ENCODE results near the gene GLRA1.
"Not testable (repeated sequence)": the region's sequence is repeated elsewhere in the genome, so short reads cannot be mapped to it uniquely, and the experiment has no call there.

GLRA1 gene

GRCh38 chr5:151885138-151885908 lies 39.3 kb downstream of the GLRA1 start:
- DNase-seq (ENCODE audit: low read depth in 2 of 2): no peak

- no peak for DNase-seq (ENCODE audit: low read depth in 2 of 2)
Observed at GRCh38 chr5:151881621-151882225, 42.9 kb downstream of the GLRA1 start.

DNA sequence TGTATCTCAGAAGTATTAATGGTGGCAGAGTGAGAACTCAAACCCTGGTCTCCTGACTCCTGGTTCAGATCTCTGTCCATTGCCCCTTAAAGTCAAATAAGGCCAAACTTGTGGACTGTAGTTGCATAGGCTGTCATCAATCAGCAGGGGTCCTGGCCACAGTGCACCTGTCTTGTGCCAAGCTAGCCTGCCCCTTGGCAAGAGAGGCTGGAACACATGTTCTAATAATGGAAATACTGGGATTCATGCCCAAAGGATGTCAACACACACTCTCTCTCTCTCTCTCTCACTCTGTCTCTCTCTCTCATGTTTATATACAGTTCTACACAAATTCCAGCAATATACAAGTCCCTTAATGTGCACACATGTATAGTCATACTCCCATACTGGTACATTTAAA lies 44.3 kb downstream of the GLRA1 start:
- no peak for DNase-seq (ENCODE audit: low read depth in 2 of 2)

GRCh38 chr5:151873701-151874100 lies 51.0 kb downstream of the GLRA1 start:
- no peak for DNase-seq (ENCODE audit: low read depth in 2 of 2)

DNA sequence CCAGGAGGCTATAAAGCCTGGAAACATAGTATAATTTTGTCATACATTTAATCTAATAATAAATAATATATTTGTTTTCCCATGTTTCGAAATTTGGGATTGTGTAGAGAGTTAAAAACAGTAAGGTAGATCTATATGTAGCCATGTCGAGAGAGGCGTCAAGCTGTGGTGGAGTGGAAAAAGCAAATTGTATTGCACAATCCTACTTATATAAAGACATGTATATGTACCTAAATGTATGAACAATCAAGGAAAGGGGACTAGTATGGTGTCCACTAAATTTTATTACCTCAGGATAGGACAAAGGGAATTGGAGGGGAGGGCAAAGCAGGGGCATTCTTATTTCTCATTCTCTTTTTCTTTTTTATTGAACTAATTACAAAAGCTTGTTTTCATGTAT lies 52.0 kb downstream of the GLRA1 start:
- DNase-seq (ENCODE audit: low read depth in 2 of 2): no peak

DNA sequence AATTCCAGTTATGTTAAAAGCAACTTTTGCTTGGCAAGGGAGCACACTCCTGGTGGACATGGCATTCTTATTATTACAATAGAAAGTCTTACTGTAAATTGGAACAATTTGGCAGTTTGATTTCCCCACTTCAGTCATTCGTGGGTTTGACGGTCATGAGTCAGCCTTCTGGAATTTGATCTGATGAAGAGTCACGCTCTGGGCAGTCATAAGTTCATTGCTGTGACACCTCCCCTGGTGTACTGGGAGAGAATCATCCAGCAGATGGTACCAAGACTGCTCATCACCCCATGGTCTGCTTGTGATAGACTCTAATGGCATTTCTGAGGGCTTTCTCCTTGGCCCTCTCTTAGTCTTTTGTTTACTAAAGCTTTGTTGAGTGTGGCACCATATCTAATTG lies 53.8 kb downstream of the GLRA1 start:
- no peak for DNase-seq (ENCODE audit: low read depth in 2 of 2)

- DNase-seq (ENCODE audit: low read depth in 2 of 2): no peak
Observed at GRCh38 chr5:151870271-151870670, 54.4 kb downstream of the GLRA1 start.

- DNase-seq (ENCODE audit: low read depth in 2 of 2): no peak
Observed at GRCh38 chr5:151869843-151870242, 54.8 kb downstream of the GLRA1 start.

GRCh38 chr5:151868451-151868850 lies 56.2 kb downstream of the GLRA1 start:
- no peak for DNase-seq (ENCODE audit: low read depth in 2 of 2)

- DNase-seq (ENCODE audit: low read depth in 2 of 2): no peak
Observed at GRCh38 chr5:151864061-151864748, 60.4 kb downstream of the GLRA1 start.

DNA sequence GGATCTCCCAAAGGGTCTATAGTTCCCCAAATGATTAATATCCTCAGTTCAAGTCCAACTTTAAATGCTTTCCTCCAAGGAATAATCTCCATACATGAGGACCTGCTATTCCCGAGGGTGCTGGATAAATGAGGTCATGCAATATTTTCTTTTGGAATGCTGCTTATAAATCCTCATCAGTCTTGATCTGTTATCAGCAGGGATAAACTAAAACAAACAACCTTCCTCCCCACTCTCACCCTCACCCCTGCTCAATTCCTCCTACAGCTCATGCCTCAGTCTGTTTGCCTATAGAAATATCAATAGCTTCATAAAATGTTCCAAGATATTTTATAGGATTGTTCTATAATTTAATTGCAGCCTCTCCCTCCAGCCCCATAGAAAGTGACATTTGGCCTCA lies 61.1 kb downstream of the GLRA1 start:
- DNase-seq (ENCODE audit: low read depth in 2 of 2): no peak

DNA sequence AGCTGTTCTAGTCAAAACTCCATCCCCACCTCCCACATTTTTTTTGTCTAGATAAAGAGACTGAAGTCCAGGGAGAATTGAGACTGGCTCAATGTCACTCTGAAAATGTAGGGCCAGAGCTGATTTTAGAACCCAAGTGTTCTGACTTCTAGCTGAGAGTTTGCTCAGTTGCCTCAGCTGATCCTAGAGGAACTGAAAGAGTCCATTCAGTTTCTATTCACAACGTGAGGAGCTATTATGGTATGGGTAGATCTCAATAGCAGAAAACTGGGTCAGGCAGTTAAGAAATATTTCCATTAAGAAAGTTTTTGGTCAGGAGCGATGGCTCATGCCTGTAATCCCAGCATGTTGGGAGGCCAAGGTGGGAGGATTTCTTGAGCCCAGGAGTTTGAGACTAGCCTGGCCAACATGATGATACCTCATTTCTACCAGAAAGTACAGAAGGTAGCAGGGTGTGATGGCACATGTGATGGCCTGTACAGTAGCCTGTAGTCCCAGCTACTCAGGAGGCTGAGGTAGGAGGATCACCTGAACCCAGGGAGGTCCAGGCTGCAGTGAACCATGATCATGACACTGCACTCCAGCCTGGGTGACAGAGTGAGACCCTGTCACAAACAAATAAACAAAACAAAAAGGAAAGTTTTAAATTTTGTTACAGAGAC lies 61.7 kb downstream of the GLRA1 start:
- DNase-seq (ENCODE audit: low read depth in 2 of 2): no peak

DNA sequence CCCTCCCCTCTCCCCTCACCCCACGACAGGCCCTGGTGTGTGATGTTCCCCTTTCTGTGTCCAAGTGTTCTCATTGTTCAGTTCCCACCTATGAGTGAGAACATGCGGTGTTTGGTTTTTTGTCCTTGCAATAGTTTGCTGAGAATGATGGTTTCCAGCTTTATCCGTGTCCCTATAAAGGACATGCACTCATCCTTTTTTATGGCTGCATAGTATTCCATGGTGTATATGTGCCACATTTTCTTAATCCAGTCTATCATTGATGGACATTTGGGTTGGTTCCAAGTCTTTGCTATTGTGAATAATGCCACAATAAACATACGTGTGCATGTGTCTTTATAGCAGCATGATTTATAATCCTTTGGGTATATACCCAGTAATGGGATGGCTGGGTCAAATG lies 63.8 kb downstream of the GLRA1 start:
- DNase-seq (ENCODE audit: low read depth in 2 of 2): not testable (repeated sequence)

- no peak for DNase-seq (ENCODE audit: low read depth in 2 of 2)
Observed at GRCh38 chr5:151856861-151857260, 67.8 kb downstream of the GLRA1 start.

GRCh38 chr5:151855701-151856100 lies 69.0 kb downstream of the GLRA1 start:
- DNase-seq (ENCODE audit: low read depth in 2 of 2): no peak

GRCh38 chr5:151847871-151848270 lies 76.8 kb downstream of the GLRA1 start:
- DNase-seq (ENCODE audit: low read depth in 2 of 2): no peak

GRCh38 chr5:151846765-151847164 lies 77.9 kb downstream of the GLRA1 start:
- DNase-seq (ENCODE audit: low read depth in 2 of 2): no peak

DNA sequence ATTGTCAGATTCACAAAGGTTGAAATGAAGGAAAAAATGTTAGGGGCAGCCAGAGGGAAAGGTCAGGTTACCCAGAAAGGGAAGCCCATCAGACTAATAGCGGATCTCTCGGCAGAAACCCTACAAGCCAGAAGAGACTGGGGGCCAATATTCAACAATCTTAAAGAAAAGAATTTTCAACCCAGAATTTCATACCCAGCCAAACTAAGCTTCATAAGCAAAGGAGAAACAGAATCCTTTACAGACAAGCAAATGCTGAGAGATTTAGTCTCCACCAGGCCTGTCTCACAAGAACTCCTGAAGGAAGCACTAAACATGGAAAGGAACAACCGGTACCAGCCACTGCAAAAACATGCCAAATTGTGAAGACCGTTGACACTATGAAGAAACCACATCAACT lies 91.8 kb downstream of the GLRA1 start:
- not testable (repeated sequence) for DNase-seq (ENCODE audit: low read depth in 2 of 2)

GRCh38 chr5:151829370-151829769 lies 95.3 kb downstream of the GLRA1 start:
- DNase-seq (ENCODE audit: low read depth in 2 of 2): no peak

GRCh38 chr5:151825445-151825844 lies 99.2 kb downstream of the GLRA1 start:
- DNase-seq (ENCODE audit: low read depth in 2 of 2): peak in 1 of 2 donors; percentile 3

DNA sequence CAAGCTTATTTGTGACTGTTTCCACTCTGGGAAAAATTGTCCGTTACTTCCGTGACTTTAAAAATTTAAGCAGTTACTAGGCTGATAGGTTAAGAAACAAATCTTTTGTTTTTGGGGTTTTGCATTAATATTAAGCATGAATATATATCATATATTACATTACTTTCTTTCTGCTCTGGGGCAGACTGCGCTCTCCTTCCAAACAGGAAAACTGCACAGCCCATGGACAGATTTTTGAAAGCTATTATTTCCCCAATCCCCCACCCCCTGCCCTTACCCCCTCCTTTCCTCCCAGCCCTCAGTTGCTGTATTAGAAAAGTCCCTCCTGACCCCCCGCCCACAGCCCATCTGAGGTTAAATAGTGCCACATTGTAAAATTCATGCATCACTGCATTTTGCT lies 102.5 kb downstream of the GLRA1 start:
- DNase-seq (ENCODE audit: low read depth in 2 of 2): no peak

GRCh38 chr5:151820903-151821302 lies 103.7 kb downstream of the GLRA1 start:
- DNase-seq (ENCODE audit: low read depth in 2 of 2): no peak
